SK-N-DZ (cell line): ENCODE measurements around the gene KIFAP3.
"Not testable (repeated sequence)": the region's sequence is repeated elsewhere in the genome, so short reads cannot be mapped to it uniquely, and the experiment has no call there.

Experiments
- DNase-seq: peaks from one replicate; pipeline ENCODE4 v3.0.0-alpha.2; 2015; ENCODE audit warnings: low spot score
- small RNA-seq, 2 experiments: library from RNA; depleted of rRNA; stranded (forward); fragments of <200 nt; gene quantifications; one replicate each; pipeline ENCODE3, GENCODE V24; 2014

Gene KIFAP3

DNA sequence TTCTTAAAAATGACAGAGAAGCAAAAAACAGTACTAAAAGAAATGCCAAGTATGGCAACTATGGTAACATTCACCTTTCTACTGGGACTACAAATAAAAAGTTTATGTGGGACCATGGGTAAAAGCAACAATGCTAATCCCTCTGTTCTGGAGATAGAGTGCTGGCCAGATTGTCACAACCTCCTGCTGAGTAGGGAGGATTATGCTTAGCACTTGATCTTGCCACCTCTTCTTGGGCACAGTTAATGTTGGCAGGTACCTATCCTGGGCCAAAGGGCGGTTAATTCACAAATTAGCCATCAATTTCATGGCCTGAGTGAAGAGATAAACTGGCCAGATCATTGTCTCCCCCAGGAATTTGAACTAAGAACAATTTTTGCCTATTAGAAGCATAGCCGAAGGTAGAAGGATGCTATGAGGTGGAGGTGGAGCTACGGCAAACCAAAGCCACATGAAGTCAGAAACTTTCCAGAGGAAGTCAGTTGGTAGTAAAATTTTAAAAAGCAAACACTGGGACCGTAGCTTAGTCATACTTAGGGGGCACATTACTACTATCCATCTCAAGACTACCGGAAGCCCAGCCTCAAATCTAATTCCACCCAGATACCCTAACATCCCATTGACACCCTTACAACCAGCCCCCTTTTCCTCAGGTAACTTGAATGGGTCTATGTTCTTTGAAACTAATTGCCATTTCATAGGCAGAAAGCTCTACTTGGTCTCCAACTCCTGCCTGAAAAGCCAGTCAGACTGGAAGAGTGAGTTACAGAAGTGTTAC lies 183.5 kb downstream of the KIFAP3 start:
- DNase-seq: no peak

DNA sequence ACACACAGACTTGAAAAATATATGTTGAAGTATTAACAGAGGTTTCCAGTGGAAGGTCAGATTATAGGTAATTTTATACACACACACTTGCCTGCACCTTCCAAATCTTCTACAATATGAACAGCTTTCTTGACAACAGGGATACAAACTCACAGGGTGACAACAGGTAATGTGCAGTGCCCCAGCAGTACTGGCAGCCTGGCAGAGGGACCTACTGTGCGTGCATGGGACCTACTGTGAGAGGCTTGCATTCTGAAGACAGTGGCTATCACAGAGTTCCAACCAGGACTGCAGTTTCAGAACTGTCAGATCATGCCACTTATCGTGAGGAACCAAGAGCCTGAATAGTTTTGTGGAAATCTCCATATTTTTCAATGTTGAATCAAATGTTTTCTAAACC lies 184.6 kb downstream of the KIFAP3 start:
- no peak for DNase-seq

GRCh38 chr1:169886931-169887330 lies 187.6 kb downstream of the KIFAP3 start:
- no peak for DNase-seq

DNA sequence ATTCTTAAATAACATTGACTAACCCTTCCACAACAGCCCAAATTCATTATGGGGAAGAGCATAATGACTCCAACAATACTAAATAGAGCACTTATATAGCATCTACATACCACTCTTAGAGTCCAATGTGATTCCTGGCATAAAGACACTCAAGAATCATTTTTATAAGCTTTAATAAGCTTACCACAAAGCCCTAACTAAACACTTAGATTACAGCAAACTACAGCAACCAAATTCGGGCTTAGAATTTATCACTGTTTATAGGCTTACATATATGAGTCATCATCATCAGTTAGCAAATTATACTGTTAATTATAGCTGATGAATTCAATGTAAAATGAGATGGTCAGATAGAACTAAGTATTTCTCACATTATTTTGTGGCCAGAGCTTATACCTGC lies 188.1 kb downstream of the KIFAP3 start:
- DNase-seq: no peak

GRCh38 chr1:169885207-169885606 lies 189.3 kb downstream of the KIFAP3 start:
- DNase-seq: no peak

- DNase-seq: no peak
These were observed 189.9 kb downstream of the KIFAP3 start for GRCh38 chr1:169884634-169885033.

- DNase-seq: no peak
These were observed 192.4 kb downstream of the KIFAP3 start for GRCh38 chr1:169882039-169882511.

DNA sequence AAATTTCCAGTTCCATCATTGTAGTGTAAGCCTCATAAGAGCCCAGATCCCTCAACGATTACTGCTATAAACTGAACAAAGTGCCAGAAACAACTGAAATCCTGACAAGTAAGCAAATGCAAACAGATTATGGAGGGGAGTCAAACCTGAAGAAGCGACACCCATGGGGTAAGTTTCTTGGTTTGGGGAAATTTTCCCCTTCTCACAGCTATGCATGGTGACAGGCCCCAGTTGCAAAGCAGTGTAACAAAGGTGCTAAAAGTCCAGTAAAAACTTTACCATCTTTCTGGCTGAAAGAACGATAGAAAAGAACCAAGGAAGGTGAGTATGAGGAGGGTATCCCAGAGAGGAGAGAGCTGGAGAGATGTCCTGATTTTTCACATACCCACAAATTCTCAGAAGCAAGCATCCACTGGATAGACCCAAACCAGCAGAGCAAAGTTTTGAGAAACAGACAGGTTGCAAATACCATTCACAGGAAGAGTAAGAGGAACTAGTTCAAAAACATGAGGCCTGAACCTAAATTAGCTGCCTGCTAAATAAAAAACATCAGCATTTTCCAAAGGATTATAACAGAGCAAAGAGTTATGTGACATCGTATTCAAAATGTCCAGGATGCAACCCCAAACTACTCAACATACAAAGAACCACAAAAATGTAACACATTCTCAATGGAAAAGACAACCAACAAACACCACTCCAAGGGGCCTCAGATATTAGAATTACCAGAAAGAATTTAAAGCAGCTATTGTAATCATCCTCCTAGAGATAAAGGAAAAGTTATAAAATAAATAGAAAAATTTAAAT lies 195.3 kb downstream of the KIFAP3 start:
- DNase-seq: no peak

DNA sequence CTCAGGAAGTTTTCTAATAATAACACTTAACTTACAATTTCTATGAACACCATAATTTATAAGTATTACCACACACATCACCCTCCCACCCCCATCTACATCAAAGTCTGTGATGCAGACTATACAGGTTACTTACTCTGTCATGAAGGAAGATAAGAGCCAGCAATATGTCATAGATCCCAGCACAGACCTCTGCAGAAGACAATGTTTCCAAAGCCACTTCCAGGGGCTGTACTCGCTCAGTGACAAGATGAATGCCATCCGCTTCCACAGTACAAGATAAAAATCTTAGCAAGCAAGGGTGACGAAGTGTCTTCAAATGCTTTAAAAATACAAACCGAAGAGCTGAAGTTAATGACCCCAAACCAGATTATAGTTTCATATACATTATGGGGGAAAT lies 196.0 kb downstream of the KIFAP3 start:
- no peak for DNase-seq

DNA sequence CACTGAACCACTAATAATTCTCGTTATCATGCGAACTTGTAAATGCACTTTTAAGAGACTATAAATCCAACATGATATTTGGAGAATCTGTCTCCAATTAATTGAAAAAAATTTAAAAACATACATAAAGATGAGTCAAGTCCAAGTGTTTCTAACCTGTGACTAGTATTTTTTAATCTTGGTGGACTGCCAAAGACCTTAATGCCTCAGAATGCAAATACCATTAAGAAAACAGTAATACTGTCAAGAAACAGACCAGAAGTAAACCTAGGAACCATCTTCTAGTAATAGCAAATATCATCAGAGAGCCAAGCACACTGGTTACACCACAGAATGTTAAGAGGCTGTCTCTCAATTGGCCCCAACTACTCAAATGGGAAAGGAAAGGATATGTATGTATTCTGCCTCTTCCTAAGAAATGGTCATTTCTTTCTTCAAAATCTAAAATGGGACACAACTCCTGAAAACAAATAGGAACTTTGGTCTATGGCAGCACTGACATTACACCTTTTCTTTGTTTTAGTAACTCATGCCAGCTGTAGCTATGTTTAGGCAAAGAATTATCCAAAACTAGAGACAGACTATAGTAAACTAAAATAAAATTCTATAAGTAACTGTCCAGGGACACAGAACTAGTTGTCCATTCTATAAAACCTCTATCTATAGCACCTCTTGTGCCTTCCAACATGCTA lies 196.5 kb downstream of the KIFAP3 start:
- no peak for DNase-seq

DNA sequence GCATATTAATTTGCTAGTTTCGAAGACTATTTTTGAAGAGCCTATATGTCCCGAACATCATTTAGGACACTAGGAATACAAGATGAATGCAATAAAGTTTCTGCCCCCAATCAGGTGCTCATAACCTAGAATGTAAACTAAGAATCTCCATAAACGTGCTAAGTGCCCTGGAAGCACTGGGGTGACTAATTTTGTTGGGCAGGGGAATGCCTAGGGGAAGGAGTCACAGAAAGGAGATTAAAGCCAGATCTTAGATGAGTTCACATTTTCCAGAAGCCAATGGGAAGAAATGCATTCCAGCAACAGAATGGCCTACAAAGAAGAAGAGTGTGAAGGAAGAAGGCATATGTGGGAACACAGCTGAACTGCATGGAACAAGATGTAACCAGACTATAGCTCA lies 200.3 kb downstream of the KIFAP3 start:
- DNase-seq: no peak

GRCh38 chr1:169873582-169874199 lies 200.8 kb downstream of the KIFAP3 start:
- DNase-seq: no peak

DNA sequence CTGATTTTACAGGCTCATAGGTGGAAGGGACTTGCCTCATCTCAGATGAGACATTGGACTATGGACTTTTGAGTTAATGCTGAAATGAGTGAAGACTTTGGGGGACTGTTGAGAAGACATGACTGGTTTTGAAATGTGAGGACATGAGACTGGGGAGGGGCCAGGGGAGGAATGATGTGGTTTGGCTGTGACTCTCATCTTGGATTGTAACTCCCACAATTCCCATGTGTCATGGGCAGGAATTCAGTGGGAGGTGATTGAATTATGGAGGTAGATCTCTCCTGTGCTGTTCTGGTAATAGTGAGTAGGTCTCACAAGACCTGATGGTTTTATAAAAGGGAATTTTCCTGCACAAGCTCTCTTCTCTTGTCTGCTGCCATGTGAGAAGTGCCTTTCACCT lies 201.6 kb downstream of the KIFAP3 start:
- DNase-seq: no peak

DNA sequence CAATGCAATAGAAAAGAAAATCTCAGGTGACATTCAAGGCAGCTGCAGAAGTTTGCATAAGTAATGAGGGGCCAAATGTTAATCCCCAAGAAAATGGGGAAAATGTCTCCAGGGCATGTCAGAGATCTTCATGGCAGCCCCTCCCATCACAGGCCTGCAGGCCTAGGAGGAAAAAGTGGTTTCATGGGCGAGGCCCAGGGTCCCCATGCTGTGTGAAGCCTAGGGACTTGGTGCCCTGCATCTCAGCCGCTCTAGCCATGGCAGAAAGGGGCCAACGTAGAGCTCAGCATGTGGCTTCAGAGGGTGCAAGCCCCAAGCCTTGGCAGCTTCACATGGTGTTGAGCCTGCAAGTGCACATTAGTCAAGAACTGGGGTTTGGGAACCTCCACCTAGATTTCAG lies 202.5 kb downstream of the KIFAP3 start:
- not testable (repeated sequence) for DNase-seq

Small RNAs within 50 kb of the gene (small RNA-seq; reads per million reads assigned to genes)
- gene MRPS10P1: 0 reads per million in 2 experiments
